ENCODE data around the gene ADAD2. TPM values are rescaled to one million over a fixed set of nuclear protein-coding genes. Genes with fewer than 3 reads are reported as not detected.

Gene ADAD2
- total RNA-seq, 2 experiments from 2014 or later, result not detected

- ChIA-PET CTCF (ENCODE audit: unreplicated experiment) (no interaction called here), POLR2A (interaction anchor here (0.7 kb wide), 1 partner anchor 41 kb away, joined by 3 read pairs; no protein-coding TSS in a partner anchor)
- BruUV-seq (replicated peaks), result no TSS peak
- intact Hi-C loops (cut with micrococcal nuclease; ENCODE audit: unreplicated experiment), result no loop called here
- no peaks in the 10 kb centered on the region for H4K20me1 ChIP-seq (ENCODE audit: insufficient read depth, low read length)
- H2AFZ ChIP-seq (ENCODE audit: low read length), result no peak overlapping the region
- peaks cover 46% of the 10 kb centered on the region for H3K36me3 ChIP-seq (ENCODE audit: insufficient read depth, low read length)
- DNase-seq (ENCODE audit: low spot score), result no peak
- H3K27ac ChIP-seq (ENCODE audit: low read depth, low read length, poor library complexity, severe bottlenecking), result no peak overlapping the region
- no peak overlapping the region for H3K4me3 ChIP-seq (ENCODE audit: low read depth, low read length, poor library complexity, severe bottlenecking)
- no peak for TF ChIP-seq EZH2phosphoT487 (IDR thresholded peaks at IDR 0.05; ENCODE audit: borderline replicate concordance, low read depth, low read length)
- no peak for TF ChIP-seq CTCF (conservative IDR thresholded peaks at IDR 0.05; ENCODE audit: low read length)
- H3K79me2 ChIP-seq (ENCODE audit: insufficient read depth, low read depth, low read length), result peaks cover 21% of the 10 kb centered on the region; the same call in 1 of the 2 replicates
- peaks cover 9% of the 10 kb centered on the region for H3K4me1 ChIP-seq (ENCODE audit: insufficient read depth, low read length, poor library complexity, severe bottlenecking)
- no peaks in the 10 kb centered on the region for H3K9me2 ChIP-seq (ENCODE audit: insufficient read depth, low read length)
- H3K9me3 ChIP-seq (ENCODE audit: low read length), result no peaks in the 10 kb centered on the region
- H3K4me2 ChIP-seq (ENCODE audit: low read length), result no peak overlapping the region
These were observed 6.9 kb upstream of the ADAD2 start for GRCh38 chr16:84183911-84184591.

GRCh38 chr16:84184775-84185174, 6.2 kb upstream of the ADAD2 start:
- CTCF ChIA-PET (ENCODE audit: unreplicated experiment), result no interaction called here
- DNase-seq (ENCODE audit: low spot score), result no peak
- no peak overlapping the region for H2AFZ ChIP-seq (ENCODE audit: low read length)
- intact Hi-C loops (cut with micrococcal nuclease; ENCODE audit: unreplicated experiment), result loop anchor here (5.0 kb wide), 1 partner anchor 37 kb away; the partner anchor contains the start of genes DNAAF1 and HSDL1
- H3K4me2 ChIP-seq (ENCODE audit: low read length), result no peak overlapping the region
- TF ChIP-seq EZH2phosphoT487 (IDR thresholded peaks at IDR 0.05; ENCODE audit: borderline replicate concordance, low read depth, low read length), result no peak
- TF ChIP-seq CTCF (conservative IDR thresholded peaks at IDR 0.05; ENCODE audit: low read length), result no peak
- peaks cover 9% of the 10 kb centered on the region for H3K4me1 ChIP-seq (ENCODE audit: insufficient read depth, low read length, poor library complexity, severe bottlenecking)
- no peaks in the 10 kb centered on the region for H3K9me3 ChIP-seq (ENCODE audit: low read length)
- no peak overlapping the region for H3K4me3 ChIP-seq (ENCODE audit: low read depth, low read length, poor library complexity, severe bottlenecking)
- H3K27ac ChIP-seq (ENCODE audit: low read depth, low read length, poor library complexity, severe bottlenecking), result no peak overlapping the region
- POLR2A ChIA-PET, result interaction anchor here (0.7 kb wide), 1 partner anchor 42 kb away, joined by 3 read pairs; no protein-coding TSS in a partner anchor
- peaks cover 42% of the 10 kb centered on the region for H3K36me3 ChIP-seq (ENCODE audit: insufficient read depth, low read length)
- H4K20me1 ChIP-seq (ENCODE audit: insufficient read depth, low read length), result no peaks in the 10 kb centered on the region
- BruUV-seq (replicated peaks), result no TSS peak
- H3K79me2 ChIP-seq (ENCODE audit: insufficient read depth, low read depth, low read length), result peaks cover 21% of the 10 kb centered on the region; the same call in 1 of the 2 replicates
- H3K9me2 ChIP-seq (ENCODE audit: insufficient read depth, low read length), result no peaks in the 10 kb centered on the region
